ENCODE measurements around the gene ZNF608. TPM values are rescaled to one million over a fixed set of nuclear protein-coding genes. Genes with fewer than 3 reads are reported as not detected.

Gene ZNF608
- total RNA-seq, 2 donors from 2014 or later: 22.6 to 25.3 TPM

DNA sequence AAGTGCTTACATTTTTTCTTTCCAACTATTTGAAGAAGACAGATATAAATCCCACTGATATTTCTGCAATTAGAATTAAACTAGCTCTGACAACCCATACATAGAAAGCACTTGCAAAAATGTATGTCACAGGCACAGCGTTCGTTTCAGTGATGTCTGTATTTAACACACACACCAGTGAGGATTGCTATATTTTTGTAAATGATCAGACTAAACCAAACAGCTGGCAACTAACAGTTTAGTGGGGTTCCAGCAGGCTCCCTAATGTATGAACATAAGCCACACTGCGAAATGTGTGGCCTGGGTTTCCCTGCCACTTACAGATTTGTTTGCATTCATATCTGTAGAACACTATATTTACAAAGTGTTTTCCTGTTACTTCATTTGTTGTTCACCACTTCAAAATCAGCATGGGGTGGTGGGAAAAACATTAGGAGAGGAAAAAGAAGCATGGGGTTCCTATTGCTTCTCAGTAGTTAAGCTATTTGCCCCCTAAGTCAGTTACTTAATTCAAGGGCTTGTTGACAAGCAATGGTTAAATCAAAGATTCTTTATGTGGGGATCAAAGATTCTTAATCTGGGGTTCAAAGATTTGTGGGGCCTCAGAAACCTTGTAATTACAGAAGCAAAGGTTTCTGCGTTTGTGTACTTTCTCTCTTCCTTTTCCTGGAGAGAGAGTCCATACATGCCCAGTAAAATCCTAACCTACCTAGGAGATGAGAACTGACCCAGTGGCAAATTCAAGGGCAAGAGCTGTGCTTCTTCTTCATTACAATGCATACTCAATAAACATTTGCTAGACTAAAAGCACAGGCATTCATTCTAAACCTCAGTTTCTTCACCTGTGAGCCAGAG is 27.1 kb downstream of the ZNF608 start:
- intact Hi-C loops (cut with DNase I): no loop called here
- TF ChIP-seq, protein P1, sequence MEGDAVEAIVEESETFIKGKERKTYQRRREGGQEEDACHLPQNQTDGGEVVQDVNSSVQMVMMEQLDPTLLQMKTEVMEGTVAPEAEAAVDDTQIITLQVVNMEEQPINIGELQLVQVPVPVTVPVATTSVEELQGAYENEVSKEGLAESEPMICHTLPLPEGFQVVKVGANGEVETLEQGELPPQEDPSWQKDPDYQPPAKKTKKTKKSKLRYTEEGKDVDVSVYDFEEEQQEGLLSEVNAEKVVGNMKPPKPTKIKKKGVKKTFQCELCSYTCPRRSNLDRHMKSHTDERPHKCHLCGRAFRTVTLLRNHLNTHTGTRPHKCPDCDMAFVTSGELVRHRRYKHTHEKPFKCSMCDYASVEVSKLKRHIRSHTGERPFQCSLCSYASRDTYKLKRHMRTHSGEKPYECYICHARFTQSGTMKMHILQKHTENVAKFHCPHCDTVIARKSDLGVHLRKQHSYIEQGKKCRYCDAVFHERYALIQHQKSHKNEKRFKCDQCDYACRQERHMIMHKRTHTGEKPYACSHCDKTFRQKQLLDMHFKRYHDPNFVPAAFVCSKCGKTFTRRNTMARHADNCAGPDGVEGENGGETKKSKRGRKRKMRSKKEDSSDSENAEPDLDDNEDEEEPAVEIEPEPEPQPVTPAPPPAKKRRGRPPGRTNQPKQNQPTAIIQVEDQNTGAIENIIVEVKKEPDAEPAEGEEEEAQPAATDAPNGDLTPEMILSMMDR (IDR thresholded peaks at IDR 0.05): no peak
- TF ChIP-seq POLR2A (IDR thresholded peaks at IDR 0.05): no peak
- TF ChIP-seq POLR2AphosphoS5 (IDR thresholded peaks at IDR 0.05): no peak
- H3K27ac ChIP-seq: no peak overlapping the region
- no peaks in the 10 kb centered on the region for H3K36me3 ChIP-seq
- H3K4me3 ChIP-seq: no peak overlapping the region
- H3K9me3 ChIP-seq: no peaks in the 10 kb centered on the region
- WGBS: 71% methylated on average over 4 of the region's 4 CpGs
- DNase-seq (ENCODE audit: low spot score): no peak
- H3K4me1 ChIP-seq (replicated peaks): no peaks in the 10 kb centered on the region
- no peaks in the 10 kb centered on the region for H3K27me3 ChIP-seq (replicated peaks; ENCODE audit: insufficient read depth)

DNA sequence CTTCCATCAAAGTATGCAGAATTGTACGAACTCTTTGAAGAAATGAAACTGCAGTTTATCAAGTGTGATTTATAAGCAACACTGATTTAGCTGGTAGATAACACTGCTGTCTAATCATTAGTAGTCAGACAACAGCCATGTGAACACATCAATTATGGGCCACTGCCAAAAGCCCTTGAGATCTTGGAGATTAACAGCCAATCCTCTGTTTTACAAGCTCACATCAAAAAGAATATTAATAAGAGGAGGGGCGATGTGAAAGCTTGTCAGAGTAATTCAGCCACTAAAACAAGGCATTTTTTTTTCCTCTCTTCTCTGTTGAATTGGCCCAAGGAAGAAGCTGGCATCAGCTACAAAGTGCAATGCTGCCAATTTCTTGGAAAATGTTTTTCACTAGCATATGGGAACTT is 28.1 kb downstream of the ZNF608 start:
- Histone ChIP-seq H3K4me3 (no peak overlapping the region), H3K27me3 (replicated peaks; ENCODE audit: insufficient read depth) (no peaks in the 10 kb centered on the region), H3K27ac (no peak overlapping the region), H3K9me3 (no peaks in the 10 kb centered on the region), H3K4me1 (replicated peaks) (no peaks in the 10 kb centered on the region), H3K36me3 (no peaks in the 10 kb centered on the region)
- TF ChIP-seq POLR2A (IDR thresholded peaks at IDR 0.05) (no peak), POLR2AphosphoS5 (IDR thresholded peaks at IDR 0.05) (no peak)
- TF ChIP-seq, protein P1 (IDR thresholded peaks at IDR 0.05): no peak
- no peak for DNase-seq (ENCODE audit: low spot score)
- 6% methylated on average over 2 of the region's 2 CpGs for WGBS
- intact Hi-C loops (cut with DNase I): no loop called here

DNA sequence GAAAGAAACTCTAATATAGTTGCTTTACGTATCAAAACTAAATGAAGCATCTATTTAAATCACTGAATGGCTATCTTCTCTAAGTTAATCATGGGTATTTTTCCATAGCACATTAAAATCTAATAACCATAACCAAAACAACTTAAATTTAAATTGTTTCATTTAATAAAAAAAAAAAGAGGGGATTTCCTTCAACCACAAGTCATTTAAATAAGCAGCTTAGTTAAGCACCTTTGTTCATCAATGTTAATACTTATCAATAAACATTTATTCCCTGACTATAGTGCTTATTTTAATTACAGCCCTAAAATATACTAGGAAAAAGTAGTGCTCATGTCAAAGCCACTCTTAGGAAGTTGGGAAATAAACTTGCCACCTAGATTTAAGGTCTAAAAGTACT is 30.3 kb downstream of the ZNF608 start:
- 100% methylated on average over 1 of the region's 1 CpG for WGBS
- Histone ChIP-seq H3K4me3 (no peak overlapping the region), H3K9me3 (no peaks in the 10 kb centered on the region), H3K4me1 (replicated peaks) (no peaks in the 10 kb centered on the region), H3K36me3 (no peaks in the 10 kb centered on the region), H3K27ac (no peak overlapping the region), H3K27me3 (replicated peaks; ENCODE audit: insufficient read depth) (no peaks in the 10 kb centered on the region)
- intact Hi-C loops (cut with DNase I): no loop called here
- TF ChIP-seq, protein P1 (IDR thresholded peaks at IDR 0.05): no peak
- TF ChIP-seq POLR2A (IDR thresholded peaks at IDR 0.05) (no peak), POLR2AphosphoS5 (IDR thresholded peaks at IDR 0.05) (no peak)
- DNase-seq (ENCODE audit: low spot score): no peak

DNA sequence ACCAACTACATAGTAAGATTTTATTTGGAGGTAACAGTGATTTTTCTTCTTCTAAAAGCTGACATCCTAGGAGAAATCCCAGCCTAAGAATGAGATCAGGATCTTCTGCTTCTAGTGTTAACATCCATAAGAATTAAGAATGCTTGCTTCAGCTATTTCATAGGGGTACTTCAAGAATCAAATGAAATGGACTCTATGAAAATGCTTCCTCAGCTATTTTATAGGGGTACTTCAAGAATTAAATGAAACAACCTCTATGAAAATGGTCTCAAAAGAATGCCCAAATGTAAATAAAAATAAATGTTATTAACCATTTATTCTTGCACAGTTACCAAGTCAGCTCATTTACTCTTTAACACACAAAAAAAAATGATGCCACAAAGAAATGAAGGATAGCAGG is 31.5 kb downstream of the ZNF608 start:
- H3K27ac ChIP-seq: no peak overlapping the region
- no peaks in the 10 kb centered on the region for H3K36me3 ChIP-seq
- H3K4me3 ChIP-seq: no peak overlapping the region
- intact Hi-C loops (cut with DNase I): no loop called here
- H3K4me1 ChIP-seq (replicated peaks): no peaks in the 10 kb centered on the region
- DNase-seq (ENCODE audit: low spot score): no peak
- no peak for TF ChIP-seq POLR2A (IDR thresholded peaks at IDR 0.05)
- TF ChIP-seq, protein P1 (IDR thresholded peaks at IDR 0.05): no peak
- no peak for TF ChIP-seq POLR2AphosphoS5 (IDR thresholded peaks at IDR 0.05)
- H3K27me3 ChIP-seq (replicated peaks; ENCODE audit: insufficient read depth): no peaks in the 10 kb centered on the region
- no peaks in the 10 kb centered on the region for H3K9me3 ChIP-seq

DNA sequence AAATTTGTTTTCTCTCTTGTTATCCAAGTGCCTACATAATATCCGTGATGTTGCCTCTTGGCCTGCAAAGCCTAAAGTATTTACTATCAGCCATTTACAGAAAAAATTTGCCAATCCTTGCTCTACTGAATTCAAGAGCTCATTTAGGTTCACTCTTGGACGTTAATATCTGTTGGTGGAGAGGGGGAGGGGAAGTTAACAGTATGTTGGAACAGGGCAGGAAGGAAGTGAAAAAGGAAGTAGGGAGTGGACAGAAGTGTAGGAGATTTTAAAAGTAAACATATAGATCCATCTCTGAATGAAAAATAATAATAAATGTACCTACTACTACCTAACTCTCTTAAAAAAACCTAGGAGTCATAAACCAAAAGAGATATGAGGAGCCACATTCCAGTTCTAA is 32.8 kb downstream of the ZNF608 start:
- intact Hi-C loops (cut with DNase I): no loop called here
- 78% methylated on average over 2 of the region's 2 CpGs for WGBS
- TF ChIP-seq POLR2A (IDR thresholded peaks at IDR 0.05) (no peak), POLR2AphosphoS5 (IDR thresholded peaks at IDR 0.05) (no peak)
- TF ChIP-seq, protein P1 (IDR thresholded peaks at IDR 0.05): no peak
- H3K36me3 ChIP-seq: no peaks in the 10 kb centered on the region
- no peaks in the 10 kb centered on the region for H3K4me1 ChIP-seq (replicated peaks)
- H3K9me3 ChIP-seq: no peaks in the 10 kb centered on the region
- no peak overlapping the region for H3K4me3 ChIP-seq
- H3K27me3 ChIP-seq (replicated peaks; ENCODE audit: insufficient read depth): no peaks in the 10 kb centered on the region
- H3K27ac ChIP-seq: no peak overlapping the region
- DNase-seq (ENCODE audit: low spot score): no peak
